OCI-LY7 (cell line): Measurements from ENCODE around the gene NKIRAS2. TPM values are rescaled to one million over a fixed set of nuclear protein-coding genes. Genes with fewer than 3 reads are reported as not detected.

Source experiments
- BruUV-seq: library from RNA; stranded (reverse); fragments of 400-500 nt; replicated peaks from 2 replicates; lab custom pipeline; 2021; lab: Mats Ljungman, UMichigan
- CTCF ChIA-PET: fragments of 300-600 bp; sonication (Branson Sonifier 250); formaldehyde crosslinking; loops from one replicate; lab custom pipeline; 2022; ENCODE audit warnings: antibody characterized with exemption; ENCODE audit not compliant: unreplicated experiment; lab: Charles Lee
- POLR2A ChIA-PET: fragments of 300-600 bp; sonication (Branson Sonifier 250); formaldehyde crosslinking; loops from one replicate; lab custom pipeline; 2022; ENCODE audit warnings: antibody characterized with exemption; lab: Charles Lee
- DNase-seq: peaks from one replicate; pipeline ENCODE4 v3.0.0-alpha.2; 2015; ENCODE audit warnings: low spot score
- H2AFZ ChIP-seq: fragments of 200-600 bp; sonication (generic), shearing (Covaris generic); 2 replicates; pipeline ENCODE4 v1.6.1; 2014; ENCODE audit warnings: mild to moderate bottlenecking, antibody characterized with exemption, low read length, moderate library complexity
- H3K27ac ChIP-seq: fragments of 200-600 bp; sonication (generic); 2 replicates; pipeline ENCODE4 v1.5.1; 2014; ENCODE audit warnings: mixed run types, low read depth, mild to moderate bottlenecking, moderate library complexity, low read length, inconsistent platforms; ENCODE audit not compliant: poor library complexity, severe bottlenecking
- H3K36me3 ChIP-seq: fragments of 200-600 bp; sonication (generic); 2 replicates; pipeline ENCODE4 v1.6.1; 2014; ENCODE audit warnings: mild to moderate bottlenecking, antibody characterized with exemption, low read length, moderate library complexity, mixed read lengths; ENCODE audit not compliant: insufficient read depth
- H3K4me1 ChIP-seq: fragments of 200-600 bp; sonication (generic); 2 replicates; pipeline ENCODE4 v1.5.1; 2014; ENCODE audit warnings: mild to moderate bottlenecking, low read length; ENCODE audit not compliant: insufficient read depth, poor library complexity, severe bottlenecking
- H3K4me2 ChIP-seq: fragments of 200-600 bp; sonication (generic); 2 replicates; pipeline ENCODE4 v1.6.1; 2014; ENCODE audit warnings: mild to moderate bottlenecking, low read length
- H3K4me3 ChIP-seq: fragments of 200-600 bp; sonication (generic); 2 replicates; pipeline ENCODE4 v1.5.1; 2014; ENCODE audit warnings: mild to moderate bottlenecking, low read depth, low read length; ENCODE audit not compliant: poor library complexity, severe bottlenecking
- H3K79me2 ChIP-seq: fragments of 200-600 bp; sonication (generic); 2 replicates; pipeline ENCODE4 v1.6.1; 2016; ENCODE audit warnings: low read depth, mild to moderate bottlenecking, low read length, moderate library complexity, mixed read lengths; ENCODE audit not compliant: insufficient read depth
- H3K9me2 ChIP-seq: fragments of 200-600 bp; sonication (generic); 2 replicates; pipeline ENCODE4 v1.6.1; 2016; ENCODE audit warnings: mild to moderate bottlenecking, low read length, mixed read lengths; ENCODE audit not compliant: insufficient read depth
- H3K9me3 ChIP-seq: fragments of 200-600 bp; sonication (generic); 2 replicates; pipeline ENCODE4 v1.6.1; 2014; ENCODE audit warnings: mild to moderate bottlenecking, mixed run types, low read length, mixed read lengths
- H4K20me1 ChIP-seq: fragments of 200-600 bp; sonication (generic); 2 replicates; pipeline ENCODE4 v1.6.1; 2014; ENCODE audit warnings: mild to moderate bottlenecking, antibody characterized with exemption, low read length, moderate library complexity, mixed read lengths; ENCODE audit not compliant: insufficient read depth
- EZH2phosphoT487 ChIP-seq: fragments of 200-600 bp; sonication (generic); IDR thresholded peaks from 2 replicates; pipeline ENCODE4 v1.6.1; 2018; ENCODE audit warnings: low read depth, borderline replicate concordance, mild to moderate bottlenecking, mixed run types, antibody characterized with exemption, low read length, moderate library complexity, mixed read lengths
- intact Hi-C: fragments of 100-400 bp; cut with micrococcal nuclease; formaldehyde crosslinking; loops from one replicate; pipeline ENCODE4 v1.10.0; 2022; ENCODE audit not compliant: unreplicated experiment
- total RNA-seq, 2 experiments: library from RNA; depleted of rRNA in 1 of 2; stranded (reverse); fragments of >200 nt in 1 of 2; shearing (Covaris generic) in 1 of 2; gene quantifications; 2 replicates each; pipeline ENCODE4 v1.2.3, GENCODE V29; 2014 to 2022
- TF ChIP-seq, protein P1 (sequence below): fragments of 200-600 bp; sonication (generic); conservative IDR thresholded peaks from 2 replicates; pipeline ENCODE4 v1.5.1; 2014; ENCODE audit warnings: mild to moderate bottlenecking, antibody characterized with exemption, low read length, moderate library complexity, mixed read lengths

NKIRAS2 gene
- total RNA-seq, 2 experiments from 2014 or later = 34.8 to 38.1 TPM

DNA sequence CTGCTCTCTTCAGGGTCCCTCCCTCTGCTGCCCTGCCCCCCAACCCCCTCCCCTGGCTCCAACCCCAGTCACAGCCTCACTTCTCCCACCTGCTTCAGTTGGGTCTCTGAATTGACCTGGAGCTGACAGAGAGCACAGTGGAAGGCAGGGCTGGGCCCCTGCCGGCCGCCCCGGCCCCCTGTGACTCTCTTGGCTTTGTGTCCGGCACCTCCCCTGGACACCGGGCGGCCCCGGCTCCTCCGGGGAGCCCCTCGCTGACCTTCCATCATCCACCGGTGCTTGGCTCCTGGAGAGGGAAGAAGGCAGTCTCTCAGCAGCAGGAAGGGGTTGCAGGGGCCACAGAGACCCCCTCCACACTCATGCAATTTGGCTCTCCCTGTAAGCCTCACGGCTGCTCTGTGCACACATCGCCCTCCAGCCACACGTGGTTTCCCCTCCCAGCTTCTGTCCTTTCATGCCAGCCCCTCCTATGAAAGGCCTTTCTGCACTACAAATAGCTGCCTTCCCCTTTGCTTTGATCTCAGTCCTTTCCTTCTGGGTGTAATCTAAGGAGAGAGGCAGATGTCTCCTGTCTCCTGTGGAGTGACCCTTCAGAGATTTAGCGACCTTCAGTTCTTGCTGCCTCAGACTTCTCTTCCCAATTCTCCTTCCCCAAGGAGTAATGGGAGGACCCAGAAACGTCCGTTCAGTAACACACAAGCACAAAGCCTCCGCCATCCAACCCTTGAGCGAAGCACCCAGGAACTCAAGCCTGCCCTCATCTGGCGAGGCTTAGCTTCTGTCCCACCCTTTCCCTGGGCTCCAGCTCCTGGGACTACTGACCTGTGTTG lies 8.3 kb downstream of the NKIRAS2 start:
- Histone ChIP-seq H3K9me2 (no peaks in the 10 kb centered on the region), H3K9me3 (no peaks in the 10 kb centered on the region), H3K4me2 (no peak overlapping the region), H2AFZ (no peak overlapping the region), H4K20me1 (no peaks in the 10 kb centered on the region), H3K4me1 (peaks cover 16% of the 10 kb centered on the region), H3K27ac (no peak overlapping the region), H3K36me3 (peaks cover 20% of the 10 kb centered on the region; the same call in 1 of the 2 replicates), H3K4me3 (no peak overlapping the region), H3K79me2 (no peaks in the 10 kb centered on the region)
- no peak for DNase-seq
- TF ChIP-seq, protein P1, sequence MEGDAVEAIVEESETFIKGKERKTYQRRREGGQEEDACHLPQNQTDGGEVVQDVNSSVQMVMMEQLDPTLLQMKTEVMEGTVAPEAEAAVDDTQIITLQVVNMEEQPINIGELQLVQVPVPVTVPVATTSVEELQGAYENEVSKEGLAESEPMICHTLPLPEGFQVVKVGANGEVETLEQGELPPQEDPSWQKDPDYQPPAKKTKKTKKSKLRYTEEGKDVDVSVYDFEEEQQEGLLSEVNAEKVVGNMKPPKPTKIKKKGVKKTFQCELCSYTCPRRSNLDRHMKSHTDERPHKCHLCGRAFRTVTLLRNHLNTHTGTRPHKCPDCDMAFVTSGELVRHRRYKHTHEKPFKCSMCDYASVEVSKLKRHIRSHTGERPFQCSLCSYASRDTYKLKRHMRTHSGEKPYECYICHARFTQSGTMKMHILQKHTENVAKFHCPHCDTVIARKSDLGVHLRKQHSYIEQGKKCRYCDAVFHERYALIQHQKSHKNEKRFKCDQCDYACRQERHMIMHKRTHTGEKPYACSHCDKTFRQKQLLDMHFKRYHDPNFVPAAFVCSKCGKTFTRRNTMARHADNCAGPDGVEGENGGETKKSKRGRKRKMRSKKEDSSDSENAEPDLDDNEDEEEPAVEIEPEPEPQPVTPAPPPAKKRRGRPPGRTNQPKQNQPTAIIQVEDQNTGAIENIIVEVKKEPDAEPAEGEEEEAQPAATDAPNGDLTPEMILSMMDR = peak; percentile 54; the same call in 1 of the 2 replicates
- TF ChIP-seq EZH2phosphoT487 = no peak
- intact Hi-C loops = no loop called here
- BruUV-seq = no TSS peak
- CTCF ChIA-PET = interaction anchor here (0.6 kb wide), 1 partner anchor 19 kb away, joined by 9 read pairs; no protein-coding TSS in a partner anchor
- POLR2A ChIA-PET = no interaction called here

DNA sequence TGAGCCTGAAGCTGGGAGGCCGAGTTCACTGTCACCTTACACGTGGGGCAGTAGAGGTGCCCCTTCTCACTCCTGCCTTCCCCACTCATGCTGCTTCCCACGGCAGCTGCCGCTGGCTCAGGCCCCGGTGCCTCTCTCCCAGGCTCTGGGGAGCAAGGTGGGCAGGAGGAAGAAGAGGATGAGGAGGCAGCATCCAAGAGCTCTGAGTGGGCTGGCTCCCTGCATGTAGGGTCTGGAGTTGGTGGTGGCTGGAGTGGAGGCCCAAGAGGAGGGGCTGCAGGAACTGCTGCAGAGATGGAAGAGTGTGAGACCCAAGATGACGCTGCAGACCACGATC lies 8.9 kb downstream of the NKIRAS2 start:
- H3K27ac ChIP-seq = no peak overlapping the region
- no peak overlapping the region for H3K4me3 ChIP-seq
- intact Hi-C loops = no loop called here
- no peak for TF ChIP-seq EZH2phosphoT487
- TF ChIP-seq, protein P1 = peak; percentile 35; the same call in 1 of the 2 replicates
- H3K4me2 ChIP-seq = no peak overlapping the region
- H4K20me1 ChIP-seq = no peaks in the 10 kb centered on the region
- H3K9me3 ChIP-seq = no peaks in the 10 kb centered on the region
- ChIA-PET CTCF (no interaction called here), POLR2A (no interaction called here)
- H3K79me2 ChIP-seq = no peaks in the 10 kb centered on the region
- peaks cover 19% of the 10 kb centered on the region for H3K4me1 ChIP-seq
- DNase-seq = no peak
- no TSS peak for BruUV-seq
- no peak overlapping the region for H2AFZ ChIP-seq
- H3K36me3 ChIP-seq = peaks cover 15% of the 10 kb centered on the region; the same call in 1 of the 2 replicates
- no peaks in the 10 kb centered on the region for H3K9me2 ChIP-seq

DNA sequence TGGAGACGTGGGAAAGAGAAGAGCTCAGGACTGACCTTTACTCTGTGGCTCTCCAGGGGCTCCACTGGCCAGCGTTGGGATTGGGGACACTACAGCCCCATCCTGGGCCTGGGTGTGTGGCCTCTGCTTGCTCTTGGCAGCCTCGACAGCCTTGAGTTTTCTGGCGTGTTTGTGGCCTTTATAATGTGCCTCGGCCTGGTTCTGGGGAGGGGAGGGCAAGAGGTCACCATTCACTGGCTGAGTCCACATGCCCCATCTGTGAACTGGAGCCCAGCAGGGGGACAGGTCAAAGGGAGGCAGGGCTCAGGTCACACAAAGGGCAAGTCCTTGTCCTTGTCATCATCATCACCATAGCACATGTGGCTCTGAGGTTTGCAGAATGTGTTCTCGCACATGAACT lies 11.7 kb downstream of the NKIRAS2 start:
- DNase-seq = no peak
- CTCF ChIA-PET = no interaction called here
- no peak overlapping the region for H2AFZ ChIP-seq
- H3K4me1 ChIP-seq = peaks cover 12% of the 10 kb centered on the region
- no peak overlapping the region for H3K4me3 ChIP-seq
- POLR2A ChIA-PET = interaction anchor here (0.5 to 1.0 kb wide), 2 partner anchors 11 to 246 kb away, joined by 3 read pairs; partner anchors contain the start of gene NKIRAS2
- no peaks in the 10 kb centered on the region for H4K20me1 ChIP-seq
- no peaks in the 10 kb centered on the region for H3K9me2 ChIP-seq
- intact Hi-C loops = no loop called here
- no peak overlapping the region for H3K27ac ChIP-seq
- H3K9me3 ChIP-seq = no peaks in the 10 kb centered on the region
- TF ChIP-seq, protein P1 = no peak
- TF ChIP-seq EZH2phosphoT487 = no peak
- H3K4me2 ChIP-seq = no peak overlapping the region
- no TSS peak for BruUV-seq
- H3K79me2 ChIP-seq = no peaks in the 10 kb centered on the region
- no peaks in the 10 kb centered on the region for H3K36me3 ChIP-seq
